Stimulated activated CD8-positive, alpha-beta memory T cell treated with anti-CD3 and anti-CD28 coated beads, Interleukin-7, amount 100 ng/mL, for 4 hours (primary cell): ENCODE data around the gene OLIG2.

Experiments
- DNase-seq, 2 donors: peaks; one replicate each; pipeline ENCODE4 v3.0.0-alpha.2; 2020; ENCODE audit warnings: low read depth in 2 of 2

OLIG2 gene

DNA sequence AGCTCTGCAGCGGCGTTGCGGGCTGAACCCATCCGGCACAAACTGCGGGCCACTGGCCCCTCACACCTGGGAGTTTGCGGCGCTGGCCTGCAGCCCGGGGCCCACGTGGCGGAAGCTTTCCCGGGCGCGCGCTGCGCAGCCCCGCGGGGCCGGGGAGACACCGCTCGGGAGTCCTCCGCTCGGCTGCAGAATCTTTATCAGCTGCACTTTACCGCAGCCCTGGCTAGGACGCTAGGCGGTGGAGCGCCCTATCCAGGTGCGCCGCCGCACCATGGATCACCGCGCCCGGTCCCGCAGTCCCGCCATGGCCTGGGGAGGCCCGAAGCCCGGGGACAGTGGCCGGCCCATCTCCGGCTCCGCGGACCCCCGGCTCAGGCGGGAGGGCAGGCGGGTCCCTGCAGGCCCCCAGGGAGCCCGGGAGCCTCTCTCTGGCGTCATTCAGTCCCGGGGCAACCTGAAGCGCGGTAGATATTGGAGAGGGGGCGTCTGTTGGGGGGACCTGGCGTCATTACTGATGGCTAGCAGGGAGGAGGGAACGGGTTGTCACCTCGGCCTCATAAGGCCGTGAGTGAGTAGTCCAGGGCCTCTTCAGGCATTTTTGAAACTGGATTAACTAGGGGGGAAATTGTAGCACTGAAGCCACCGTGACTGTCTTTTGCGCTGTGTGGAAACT lies 5.7 kb upstream of the OLIG2 start:
- no peak for DNase-seq

DNA sequence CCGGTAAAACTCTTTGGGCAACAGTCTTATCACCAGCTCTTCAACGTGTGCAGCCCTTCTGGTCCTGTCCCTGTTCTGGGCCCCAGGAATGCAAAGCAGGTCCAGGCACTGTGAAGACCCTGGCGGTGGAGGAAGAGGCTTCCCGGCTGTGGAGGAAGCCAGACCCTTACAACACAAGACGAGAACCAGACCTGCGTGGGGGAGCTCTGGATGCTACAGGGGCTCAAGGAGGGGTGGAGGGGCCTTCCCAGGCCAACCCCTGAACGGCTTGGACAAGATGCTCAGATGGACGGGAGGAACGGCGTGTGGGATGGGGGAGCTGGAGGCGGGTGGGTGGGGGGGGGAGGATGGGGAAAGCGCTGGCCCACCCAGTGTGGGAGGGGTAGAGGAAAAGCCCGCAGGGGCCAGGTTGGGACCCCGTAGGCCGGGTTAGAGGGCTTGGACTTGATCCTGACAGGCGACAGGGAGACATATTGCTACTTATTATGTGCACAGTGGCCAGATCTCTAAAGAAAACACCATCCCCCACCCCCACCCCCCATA lies 5.1 kb upstream of the OLIG2 start:
- DNase-seq: no peak

DNA sequence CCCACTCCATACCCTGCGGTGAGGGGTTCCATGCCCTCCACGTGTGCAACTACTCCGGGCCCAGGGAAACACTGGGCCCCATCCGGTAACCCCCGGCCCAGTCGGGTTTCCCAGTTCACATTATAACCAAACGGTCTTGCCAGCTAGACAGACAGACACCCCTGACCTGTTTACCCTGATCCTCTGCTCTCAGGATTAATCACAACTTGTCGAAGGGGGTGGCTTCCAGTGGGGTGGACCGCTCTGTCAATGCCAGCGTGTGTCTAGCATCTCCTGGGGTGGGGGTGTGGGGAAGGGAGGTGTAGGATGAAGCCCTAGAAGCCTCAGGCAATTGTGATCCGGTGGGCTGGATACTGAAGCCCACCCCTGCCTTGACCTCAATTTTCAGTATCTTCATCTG lies 4.6 kb upstream of the OLIG2 start:
- DNase-seq: no peak

DNA sequence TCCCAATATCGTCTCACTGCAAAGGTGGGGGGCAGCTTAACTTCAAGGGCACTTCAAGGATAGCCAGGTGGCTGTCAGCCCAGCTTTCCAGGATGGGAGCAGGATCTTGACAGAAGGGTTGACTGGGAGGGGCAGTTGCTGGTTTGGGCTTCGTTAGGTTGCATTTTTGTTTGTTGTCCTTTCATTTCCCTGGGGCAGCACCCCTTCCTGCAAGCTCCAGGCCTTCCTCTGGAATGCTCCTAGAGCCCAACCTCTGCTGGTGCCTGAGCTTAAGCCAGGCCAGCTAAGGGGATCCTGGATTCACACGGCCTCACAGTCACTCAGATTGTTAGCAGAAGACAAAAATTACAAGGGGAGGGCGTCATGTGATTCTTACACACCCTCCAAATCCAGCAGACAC lies 4.1 kb upstream of the OLIG2 start:
- DNase-seq: no peak

DNA sequence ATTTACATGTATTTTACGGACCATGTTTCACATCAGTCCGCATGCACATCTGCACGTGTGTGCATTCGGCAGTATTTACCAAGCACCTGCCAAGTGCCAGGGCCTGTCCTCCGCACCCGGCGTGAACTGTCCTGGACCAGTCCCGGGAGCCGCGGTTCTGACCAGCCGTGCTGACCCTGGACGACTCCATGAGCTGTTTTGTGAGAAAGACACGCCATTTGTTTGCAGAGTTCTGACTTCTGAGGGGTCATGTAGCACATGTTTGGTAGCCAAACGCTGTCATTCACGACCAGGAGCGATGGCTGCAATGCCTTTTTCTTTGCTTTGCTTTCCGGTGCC lies 3.3 kb upstream of the OLIG2 start:
- no peak for DNase-seq

DNA sequence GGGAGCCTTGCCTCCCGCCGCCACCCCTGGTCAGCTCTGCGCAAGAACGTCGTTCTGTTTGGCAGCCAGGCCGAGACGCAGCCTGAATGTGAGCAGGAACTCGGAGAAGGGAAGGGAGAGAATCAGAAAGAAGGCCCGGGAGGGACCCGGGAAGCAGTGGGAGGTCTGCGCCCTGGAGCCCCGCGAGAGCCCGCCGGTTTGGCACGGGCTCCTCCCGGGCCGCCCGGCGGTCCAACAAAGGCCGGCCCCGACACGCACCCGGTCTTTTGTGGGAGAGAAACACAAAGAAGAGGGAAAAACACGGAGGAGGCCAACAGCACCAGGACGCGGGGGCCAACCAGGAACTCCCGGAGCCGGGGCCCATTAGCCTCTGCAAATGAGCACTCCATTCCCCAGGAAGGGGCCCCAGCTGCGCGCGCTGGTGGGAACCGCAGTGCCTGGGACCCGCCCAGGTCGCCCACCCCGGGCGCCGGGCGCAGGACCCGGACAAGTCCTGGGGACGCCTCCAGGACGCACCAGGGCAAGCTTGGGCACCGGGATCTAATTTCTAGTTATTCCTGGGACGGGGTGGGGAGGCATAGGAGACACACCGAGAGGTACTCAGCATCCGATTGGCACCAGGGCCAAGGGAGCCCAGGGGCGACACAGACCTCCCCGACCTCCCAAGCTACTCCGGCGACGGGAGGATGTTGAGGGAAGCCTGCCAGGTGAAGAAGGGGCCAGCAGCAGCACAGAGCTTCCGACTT lies 2.7 kb upstream of the OLIG2 start:
- no peak for DNase-seq

DNA sequence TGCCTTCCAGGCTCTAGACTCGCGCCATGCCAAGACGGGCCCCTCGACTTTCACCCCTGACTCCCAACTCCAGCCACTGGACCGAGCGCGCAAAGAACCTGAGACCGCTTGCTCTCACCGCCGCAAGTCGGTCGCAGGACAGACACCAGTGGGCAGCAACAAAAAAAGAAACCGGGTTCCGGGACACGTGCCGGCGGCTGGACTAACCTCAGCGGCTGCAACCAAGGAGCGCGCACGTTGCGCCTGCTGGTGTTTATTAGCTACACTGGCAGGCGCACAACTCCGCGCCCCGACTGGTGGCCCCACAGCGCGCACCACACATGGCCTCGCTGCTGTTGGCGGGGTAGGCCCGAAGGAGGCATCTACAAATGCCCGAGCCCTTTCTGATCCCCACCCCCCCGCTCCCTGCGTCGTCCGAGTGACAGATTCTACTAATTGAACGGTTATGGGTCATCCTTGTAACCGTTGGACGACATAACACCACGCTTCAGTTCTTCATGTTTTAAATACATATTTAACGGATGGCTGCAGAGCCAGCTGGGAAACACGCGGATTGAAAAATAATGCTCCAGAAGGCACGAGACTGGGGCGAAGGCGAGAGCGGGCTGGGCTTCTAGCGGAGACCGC lies 2.0 kb upstream of the OLIG2 start:
- DNase-seq: no peak

DNA sequence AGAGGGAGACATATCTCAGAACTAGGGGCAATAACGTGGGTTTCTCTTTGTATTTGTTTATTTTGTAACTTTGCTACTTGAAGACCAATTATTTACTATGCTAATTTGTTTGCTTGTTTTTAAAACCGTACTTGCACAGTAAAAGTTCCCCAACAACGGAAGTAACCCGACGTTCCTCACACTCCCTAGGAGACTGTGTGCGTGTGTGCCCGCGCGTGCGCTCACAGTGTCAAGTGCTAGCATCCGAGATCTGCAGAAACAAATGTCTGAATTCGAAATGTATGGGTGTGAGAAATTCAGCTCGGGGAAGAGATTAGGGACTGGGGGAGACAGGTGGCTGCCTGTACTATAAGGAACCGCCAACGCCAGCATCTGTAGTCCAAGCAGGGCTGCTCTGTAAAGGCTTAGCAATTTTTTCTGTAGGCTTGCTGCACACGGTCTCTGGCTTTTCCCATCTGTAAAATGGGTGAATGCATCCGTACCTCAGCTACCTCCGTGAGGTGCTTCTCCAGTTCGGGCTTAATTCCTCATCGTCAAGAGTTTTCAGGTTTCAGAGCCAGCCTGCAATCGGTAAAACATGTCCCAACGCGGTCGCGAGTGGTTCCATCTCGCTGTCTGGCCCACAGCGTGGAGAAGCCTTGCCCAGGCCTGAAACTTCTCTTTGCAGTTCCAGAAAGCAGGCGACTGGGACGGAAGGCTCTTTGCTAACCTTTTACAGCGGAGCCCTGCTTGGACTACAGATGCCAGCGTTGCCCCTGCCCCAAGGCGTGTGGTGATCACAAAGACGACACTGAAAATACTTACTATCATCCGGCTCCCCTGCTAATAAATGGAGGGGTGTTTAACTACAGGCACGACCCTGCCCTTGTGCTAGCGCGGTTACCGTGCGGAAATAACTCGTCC lies 1.3 kb upstream of the OLIG2 start:
- no peak for DNase-seq

DNA sequence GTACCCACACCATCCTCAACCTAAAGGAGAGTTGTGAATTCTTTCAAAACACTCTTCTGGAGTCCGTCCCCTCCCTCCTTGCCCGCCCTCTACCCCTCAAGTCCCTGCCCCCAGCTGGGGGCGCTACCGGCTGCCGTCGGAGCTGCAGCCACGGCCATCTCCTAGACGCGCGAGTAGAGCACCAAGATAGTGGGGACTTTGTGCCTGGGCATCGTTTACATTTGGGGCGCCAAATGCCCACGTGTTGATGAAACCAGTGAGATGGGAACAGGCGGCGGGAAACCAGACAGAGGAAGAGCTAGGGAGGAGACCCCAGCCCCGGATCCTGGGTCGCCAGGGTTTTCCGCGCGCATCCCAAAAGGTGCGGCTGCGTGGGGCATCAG lies 638 bp upstream of the OLIG2 start:
- no peak for DNase-seq

DNA sequence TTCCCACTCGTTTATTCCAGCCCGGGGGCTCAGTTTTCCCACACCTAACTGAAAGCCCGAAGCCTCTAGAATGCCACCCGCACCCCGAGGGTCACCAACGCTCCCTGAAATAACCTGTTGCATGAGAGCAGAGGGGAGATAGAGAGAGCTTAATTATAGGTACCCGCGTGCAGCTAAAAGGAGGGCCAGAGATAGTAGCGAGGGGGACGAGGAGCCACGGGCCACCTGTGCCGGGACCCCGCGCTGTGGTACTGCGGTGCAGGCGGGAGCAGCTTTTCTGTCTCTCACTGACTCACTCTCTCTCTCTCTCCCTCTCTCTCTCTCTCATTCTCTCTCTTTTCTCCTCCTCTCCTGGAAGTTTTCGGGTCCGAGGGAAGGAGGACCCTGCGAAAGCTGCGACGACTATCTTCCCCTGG lies 716 bp downstream of the OLIG2 start:
- no peak for DNase-seq

DNA sequence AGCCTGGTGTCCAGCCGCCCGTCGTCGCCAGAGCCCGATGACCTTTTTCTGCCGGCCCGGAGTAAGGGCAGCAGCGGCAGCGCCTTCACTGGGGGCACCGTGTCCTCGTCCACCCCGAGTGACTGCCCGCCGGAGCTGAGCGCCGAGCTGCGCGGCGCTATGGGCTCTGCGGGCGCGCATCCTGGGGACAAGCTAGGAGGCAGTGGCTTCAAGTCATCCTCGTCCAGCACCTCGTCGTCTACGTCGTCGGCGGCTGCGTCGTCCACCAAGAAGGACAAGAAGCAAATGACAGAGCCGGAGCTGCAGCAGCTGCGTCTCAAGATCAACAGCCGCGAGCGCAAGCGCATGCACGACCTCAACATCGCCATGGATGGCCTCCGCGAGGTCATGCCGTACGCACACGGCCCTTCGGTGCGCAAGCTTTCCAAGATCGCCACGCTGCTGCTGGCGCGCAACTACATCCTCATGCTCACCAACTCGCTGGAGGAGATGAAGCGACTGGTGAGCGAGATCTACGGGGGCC lies 1.2 kb downstream of the OLIG2 start:
- DNase-seq: no peak

DNA sequence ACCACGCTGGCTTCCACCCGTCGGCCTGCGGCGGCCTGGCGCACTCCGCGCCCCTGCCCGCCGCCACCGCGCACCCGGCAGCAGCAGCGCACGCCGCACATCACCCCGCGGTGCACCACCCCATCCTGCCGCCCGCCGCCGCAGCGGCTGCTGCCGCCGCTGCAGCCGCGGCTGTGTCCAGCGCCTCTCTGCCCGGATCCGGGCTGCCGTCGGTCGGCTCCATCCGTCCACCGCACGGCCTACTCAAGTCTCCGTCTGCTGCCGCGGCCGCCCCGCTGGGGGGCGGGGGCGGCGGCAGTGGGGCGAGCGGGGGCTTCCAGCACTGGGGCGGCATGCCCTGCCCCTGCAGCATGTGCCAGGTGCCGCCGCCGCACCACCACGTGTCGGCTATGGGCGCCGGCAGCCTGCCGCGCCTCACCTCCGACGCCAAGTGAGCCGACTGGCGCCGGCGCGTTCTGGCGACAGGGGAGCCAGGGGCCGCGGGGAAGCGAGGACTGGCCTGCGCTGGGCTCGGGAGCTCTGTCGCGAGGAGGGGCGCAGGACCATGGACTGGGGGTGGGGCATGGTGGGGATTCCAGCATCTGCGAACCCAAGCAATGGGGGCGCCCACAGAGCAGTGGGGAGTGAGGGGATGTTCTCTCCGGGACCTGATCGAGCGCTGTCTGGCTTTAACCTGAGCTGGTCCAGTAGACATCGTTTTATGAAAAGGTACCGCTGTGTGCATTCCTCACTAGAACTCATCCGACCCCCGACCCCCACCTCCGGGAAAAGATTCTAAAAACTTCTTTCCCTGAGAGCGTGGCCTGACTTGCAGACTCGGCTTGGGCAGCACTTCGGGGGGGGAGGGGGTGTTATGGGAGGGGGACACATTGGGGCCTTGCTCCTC lies 1.9 kb downstream of the OLIG2 start:
- no peak for DNase-seq

DNA sequence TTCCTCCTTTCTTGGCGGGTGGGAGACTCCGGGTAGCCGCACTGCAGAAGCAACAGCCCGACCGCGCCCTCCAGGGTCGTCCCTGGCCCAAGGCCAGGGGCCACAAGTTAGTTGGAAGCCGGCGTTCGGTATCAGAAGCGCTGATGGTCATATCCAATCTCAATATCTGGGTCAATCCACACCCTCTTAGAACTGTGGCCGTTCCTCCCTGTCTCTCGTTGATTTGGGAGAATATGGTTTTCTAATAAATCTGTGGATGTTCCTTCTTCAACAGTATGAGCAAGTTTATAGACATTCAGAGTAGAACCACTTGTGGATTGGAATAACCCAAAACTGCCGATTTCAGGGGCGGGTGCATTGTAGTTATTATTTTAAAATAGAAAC lies 2.5 kb downstream of the OLIG2 start:
- DNase-seq: no peak

DNA sequence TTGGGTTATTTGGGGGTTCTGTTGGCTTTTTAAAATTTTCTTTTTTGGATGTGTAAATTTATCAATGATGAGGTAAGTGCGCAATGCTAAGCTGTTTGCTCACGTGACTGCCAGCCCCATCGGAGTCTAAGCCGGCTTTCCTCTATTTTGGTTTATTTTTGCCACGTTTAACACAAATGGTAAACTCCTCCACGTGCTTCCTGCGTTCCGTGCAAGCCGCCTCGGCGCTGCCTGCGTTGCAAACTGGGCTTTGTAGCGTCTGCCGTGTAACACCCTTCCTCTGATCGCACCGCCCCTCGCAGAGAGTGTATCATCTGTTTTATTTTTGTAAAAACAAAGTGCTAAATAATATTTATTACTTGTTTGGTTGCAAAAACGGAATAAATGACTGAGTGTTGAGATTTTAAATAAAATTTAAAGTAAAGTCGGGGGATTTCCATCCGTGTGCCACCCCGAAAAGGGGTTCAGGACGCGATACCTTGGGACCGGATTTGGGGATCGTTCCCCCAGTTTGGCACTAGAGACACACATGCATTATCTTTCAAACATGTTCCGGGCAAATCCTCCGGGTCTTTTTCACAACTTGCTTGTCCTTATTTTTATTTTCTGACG lies 3.1 kb downstream of the OLIG2 start:
- DNase-seq: no peak

DNA sequence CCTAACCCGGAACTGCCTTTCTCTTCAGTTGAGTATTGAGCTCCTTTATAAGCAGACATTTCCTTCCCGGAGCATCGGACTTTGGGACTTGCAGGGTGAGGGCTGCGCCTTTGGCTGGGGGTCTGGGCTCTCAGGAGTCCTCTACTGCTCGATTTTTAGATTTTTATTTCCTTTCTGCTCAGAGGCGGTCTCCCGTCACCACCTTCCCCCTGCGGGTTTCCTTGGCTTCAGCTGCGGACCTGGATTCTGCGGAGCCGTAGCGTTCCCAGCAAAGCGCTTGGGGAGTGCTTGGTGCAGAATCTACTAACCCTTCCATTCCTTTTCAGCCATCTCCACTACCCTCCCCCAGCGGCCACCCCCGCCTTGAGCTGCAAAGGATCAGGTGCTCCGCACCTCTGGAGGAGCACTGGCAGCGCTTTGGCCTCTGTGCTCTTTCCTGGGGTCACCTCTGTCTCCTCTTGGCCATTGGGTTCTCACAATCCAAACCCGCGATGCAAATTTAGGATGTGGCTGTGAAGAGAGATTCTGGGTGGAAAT lies 3.7 kb downstream of the OLIG2 start:
- DNase-seq: no peak

DNA sequence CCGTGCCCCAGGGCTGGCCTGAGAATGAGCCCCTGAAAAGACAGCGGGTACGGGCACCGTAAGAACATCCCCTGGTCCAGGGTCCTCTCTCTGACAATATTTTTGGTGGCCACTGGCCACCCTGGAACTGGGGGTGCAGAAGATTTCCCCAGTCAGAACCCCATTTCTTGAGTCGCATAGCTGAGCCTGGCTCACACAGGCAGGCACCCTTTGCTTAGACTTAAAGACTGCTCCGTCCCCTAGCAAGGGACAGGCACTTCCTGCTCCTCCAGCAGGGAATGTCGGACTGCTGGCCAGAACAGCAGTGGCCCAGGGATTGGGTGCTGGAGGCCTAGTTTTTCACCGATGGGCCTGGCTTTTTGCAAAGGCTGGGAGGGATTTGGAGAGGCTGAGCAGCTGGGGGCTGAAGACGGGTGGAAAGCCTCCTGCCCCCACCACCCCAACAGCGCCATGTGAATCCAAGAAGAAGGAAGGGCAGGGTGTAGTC lies 4.3 kb downstream of the OLIG2 start:
- no peak for DNase-seq

DNA sequence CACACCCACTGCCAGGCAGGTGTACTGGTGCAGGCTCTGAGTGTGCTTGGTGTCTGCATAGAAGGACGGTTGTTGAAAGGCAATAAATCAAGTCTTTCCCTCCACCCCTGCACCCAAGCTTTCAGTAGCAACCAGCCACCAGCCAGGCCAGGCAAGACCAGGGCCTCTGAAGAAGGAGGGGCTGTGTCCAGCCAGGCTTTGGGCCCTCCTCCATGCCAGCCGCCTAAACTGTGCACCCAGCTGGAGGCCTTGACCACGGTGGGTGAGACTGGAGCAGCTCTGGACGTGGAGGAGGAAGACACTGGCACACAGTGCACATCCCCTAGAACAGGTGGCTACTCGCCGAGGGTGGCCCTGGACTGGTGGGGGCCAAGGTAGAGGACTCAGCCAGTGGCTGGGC lies 4.9 kb downstream of the OLIG2 start:
- no peak for DNase-seq

DNA sequence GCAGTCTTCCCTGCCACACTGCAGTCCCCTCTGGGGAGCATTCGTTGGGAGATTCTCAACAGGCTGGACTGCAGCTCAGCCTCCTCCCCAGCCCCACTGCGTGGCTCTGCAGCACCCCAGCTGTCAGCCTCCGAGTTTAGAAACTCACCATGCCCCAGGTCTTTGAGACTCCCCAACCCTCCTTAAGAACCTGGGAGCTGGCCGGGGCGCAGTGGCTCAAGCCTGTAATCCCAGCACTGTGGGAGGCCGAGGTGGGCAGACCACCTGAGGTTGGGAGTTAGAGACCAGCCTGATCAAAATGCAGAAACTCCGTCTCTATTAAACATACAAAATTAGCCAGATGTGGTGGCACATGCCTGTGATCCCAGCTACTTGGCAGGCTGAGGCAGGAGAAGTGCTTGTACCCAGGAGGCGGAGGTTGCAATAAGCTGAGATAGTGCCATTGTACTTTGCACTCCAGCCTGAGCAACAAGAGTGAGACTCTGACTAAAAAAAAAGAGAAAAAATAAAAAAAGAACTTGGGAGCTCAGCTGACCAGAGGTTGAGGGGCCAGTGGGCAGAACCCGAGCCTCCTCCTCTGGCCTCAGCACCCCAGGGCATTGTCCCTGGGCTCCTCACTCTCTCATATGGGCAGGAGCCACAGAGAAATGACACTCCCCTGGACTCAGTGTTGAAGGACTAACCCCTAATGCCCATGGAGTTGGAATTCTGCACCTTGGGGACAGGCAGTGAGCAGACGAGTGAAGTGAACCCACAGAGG lies 5.6 kb downstream of the OLIG2 start:
- DNase-seq: no peak

DNA sequence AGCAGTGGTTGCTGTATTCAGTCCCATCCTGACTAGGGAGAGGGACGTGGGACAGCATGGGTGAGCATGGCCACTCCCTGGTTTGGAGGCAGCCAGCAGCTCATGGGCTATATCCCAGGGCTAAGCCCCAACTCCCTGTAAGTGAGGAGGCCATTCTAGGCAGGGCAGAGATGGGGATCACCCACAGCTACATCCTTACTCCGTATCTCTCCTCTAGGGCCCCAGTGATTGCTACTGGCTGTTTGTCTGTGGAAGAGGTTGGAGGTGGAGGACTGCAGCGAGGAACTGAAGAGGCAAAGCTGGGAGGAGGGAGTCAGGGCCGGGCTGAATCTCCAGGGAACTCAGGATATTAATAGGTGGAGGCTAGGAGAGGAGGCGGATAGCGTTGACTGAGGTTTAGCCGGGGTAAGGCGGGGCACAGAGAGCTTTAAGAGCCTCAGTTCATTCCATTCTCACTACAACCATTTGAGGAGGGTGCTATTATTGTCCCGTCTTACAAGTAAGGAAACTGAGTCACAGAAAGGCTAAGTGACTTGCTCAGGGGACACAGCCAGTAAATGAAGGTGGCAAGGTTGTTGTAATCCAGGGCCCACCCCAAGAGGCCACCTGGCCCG lies 6.8 kb downstream of the OLIG2 start:
- DNase-seq: no peak
